ENCODE results near the gene TAF7L.
"Not testable (repeated sequence)": the region's sequence is repeated elsewhere in the genome, so short reads cannot be mapped to it uniquely, and the experiment has no call there.

TAF7L gene, protein sequence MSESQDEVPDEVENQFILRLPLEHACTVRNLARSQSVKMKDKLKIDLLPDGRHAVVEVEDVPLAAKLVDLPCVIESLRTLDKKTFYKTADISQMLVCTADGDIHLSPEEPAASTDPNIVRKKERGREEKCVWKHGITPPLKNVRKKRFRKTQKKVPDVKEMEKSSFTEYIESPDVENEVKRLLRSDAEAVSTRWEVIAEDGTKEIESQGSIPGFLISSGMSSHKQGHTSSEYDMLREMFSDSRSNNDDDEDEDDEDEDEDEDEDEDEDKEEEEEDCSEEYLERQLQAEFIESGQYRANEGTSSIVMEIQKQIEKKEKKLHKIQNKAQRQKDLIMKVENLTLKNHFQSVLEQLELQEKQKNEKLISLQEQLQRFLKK

DNA sequence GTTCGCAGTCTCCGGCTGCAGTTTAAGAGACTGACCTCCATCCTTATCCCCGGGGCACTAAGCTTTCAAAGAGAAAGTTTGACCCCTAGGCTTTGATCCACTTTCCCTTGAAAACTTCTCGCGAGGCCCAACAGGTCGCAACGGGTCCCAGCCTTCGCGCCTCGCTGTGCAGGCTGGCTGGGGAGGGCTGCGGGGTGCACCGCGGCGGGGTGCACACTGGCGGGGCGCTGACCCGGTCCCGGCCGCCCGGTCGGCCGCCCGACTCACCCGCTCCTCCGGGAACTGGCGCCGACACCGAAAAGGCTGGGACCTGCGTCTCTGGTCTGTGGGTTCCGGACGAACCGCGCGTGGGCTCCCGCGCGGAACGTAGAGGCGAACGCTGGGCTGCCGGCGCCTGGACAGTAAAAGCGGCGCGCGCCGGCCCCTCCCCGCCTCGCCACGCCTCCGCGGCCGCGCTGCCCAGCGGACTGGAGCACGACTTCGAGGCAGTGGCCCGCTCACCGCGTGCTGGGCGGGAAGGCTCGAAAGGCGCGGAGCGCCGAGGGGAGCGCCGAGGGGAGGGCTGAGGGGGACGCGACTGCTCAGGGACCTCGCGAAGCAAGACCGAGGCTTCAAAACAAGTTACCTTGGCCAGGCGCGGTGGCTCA lies at the start of gene TAF7L:
Gene TAF7L (minus strand): TSS at position 378 of the 647 bp plus-strand sequence. CDS start 3,791 bp downstream, outside the sequence.
- no peak for DNase-seq

DNA sequence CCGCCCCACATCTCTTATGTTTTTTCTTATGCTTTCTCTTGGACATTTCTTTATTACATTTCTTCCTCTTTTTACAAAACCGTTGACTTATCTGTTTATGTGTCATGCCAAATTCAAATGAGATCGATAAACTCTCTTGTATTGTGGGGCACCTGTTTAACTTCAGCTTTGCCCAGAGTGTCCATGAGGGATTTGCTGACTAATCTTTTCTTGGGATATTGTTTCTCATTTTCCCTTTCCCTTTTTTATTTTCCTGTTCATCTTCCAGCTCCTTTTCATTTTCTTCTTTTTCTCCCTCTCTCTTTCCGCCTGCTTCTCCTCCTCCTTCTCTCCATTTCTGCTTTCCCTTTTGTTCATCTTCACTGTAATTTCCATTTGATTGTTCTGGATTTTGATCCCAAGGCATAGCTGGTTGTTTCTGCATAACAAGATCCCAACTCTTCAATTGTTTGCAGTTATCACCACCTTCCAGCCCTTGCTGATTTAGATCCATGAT lies 46.7 kb upstream of the TAF7L start:
- DNase-seq = no peak

DNA sequence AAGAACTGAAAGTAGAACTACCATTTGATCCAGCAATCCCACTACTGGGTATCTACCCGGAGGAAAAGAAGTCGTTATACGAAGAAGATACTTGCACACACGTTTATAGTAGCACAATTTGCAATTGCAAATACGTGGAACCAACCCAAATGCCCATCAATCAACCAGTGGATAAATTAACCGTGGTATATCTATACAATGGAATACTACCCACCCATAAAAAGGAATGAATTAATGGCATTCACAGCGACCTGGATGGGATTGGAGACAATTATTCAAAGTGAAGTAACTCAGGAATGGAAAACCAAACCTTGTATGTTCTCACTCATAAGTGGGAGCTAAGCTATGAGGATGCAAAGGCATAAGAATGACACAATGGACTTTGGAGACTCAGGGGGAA lies 43.2 kb upstream of the TAF7L start:
- not testable (repeated sequence) for DNase-seq

DNA sequence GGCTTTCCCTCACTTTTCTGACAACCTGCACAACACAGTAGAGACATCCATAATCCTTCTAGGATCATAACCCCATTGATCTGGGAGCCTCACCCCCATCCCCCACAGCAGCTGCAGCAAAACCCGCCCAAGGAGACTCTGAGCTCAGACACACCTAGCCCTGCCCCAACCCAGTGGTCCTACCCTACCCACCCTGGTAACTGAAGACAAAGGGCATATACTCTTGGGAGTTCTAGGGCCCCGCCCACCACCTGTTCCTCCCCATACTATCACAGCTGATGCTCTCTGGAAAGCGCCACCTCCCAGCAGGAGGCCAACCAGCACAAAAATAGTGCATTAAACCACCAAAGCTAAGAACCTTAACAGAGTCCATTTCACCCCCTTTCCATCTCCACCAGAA lies 35.5 kb upstream of the TAF7L start:
- DNase-seq = not testable (repeated sequence)

DNA sequence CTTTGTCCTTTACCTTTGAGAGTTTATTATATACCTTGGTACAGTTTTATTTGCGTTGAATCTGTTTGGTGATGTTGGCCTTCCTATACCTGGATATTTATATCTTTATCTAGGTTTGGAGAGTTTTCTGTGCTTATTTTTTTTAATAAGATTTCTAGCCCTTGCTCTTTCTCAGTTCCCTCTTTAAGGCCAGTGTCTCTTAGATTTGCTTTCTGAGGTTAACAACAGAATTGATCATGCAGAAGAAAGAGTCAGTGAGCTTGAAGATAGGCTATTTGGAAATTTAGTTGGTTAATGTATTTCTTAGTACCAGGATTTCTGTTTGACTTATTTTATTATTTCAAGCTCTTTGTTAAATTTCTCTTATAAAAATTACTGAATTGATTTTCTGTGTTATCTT lies 12.7 kb upstream of the TAF7L start:
- DNase-seq = no peak

DNA sequence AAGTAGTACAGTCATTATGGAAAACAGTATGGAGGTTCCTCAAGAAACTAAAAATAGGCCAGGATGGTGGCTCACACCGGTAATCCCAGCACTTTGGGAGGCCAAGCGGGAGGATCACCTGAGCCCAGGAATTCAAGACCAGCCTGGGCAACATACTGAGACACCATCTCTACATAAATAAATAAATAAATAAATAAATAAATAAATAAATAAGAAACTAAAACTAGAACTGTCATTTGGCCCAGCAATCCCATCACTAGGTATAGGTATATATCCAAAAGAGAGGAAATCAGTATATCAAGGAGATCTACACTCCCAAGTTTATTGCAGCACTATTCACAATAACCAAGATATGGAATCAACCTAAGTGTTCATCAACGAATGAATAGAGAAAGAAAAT lies 4.5 kb upstream of the TAF7L start:
- DNase-seq = not testable (repeated sequence)

DNA sequence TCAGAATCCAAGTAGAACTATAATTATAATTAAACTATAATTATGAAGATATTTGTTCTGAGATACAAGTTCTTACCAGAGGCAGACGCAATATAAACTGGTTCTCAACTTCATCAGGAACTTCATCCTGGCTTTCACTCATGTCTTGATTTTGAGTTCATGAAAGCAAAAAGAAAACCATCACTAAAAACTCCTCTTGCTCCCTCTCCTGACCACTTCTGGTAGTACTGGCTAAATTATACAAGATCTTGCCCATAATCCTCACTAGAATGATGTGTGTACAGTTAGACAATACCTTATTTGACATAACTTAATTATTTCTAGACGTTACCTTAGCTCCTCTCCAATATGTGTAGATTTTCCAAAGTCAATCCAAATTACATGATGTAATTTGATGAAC lies 3.7 kb downstream of the TAF7L start:
- DNase-seq = peak; percentile 53

DNA sequence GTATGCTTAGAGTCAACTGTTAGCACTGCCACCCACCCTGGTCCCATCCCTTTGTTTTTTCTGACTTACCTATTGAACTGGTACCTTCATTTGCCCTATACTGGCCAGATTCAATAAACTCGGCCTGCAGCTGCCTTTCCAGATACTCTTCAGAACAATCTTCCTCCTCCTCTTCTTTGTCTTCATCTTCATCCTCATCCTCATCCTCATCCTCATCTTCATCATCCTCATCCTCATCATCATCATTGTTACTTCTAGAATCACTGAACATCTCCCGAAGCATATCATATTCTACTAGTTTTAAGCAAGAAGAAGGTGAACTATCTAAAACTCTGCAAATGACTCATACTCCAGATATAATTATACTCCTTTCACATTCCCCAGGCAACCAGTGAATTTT lies 14.9 kb downstream of the TAF7L start:
- no peak for DNase-seq

DNA sequence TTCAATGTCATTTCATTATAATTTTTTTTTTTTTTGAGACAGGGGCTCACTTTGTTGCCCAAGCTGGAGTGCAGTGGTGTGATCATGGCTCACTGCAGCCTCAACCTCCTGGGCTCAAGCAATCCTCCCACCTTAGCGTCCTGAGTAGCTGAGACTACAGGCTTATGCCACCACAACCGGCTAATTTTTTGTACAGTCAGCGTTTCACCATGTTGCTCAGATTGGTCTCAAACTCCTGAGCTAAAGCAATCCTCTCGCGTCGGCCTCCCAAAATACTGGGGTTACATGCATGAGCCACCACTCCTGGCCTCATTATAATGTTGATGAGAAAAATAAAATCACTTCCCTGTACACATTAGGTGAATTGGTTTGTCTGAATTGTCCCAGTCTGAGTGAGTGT lies 16.9 kb downstream of the TAF7L start:
- DNase-seq = no peak

DNA sequence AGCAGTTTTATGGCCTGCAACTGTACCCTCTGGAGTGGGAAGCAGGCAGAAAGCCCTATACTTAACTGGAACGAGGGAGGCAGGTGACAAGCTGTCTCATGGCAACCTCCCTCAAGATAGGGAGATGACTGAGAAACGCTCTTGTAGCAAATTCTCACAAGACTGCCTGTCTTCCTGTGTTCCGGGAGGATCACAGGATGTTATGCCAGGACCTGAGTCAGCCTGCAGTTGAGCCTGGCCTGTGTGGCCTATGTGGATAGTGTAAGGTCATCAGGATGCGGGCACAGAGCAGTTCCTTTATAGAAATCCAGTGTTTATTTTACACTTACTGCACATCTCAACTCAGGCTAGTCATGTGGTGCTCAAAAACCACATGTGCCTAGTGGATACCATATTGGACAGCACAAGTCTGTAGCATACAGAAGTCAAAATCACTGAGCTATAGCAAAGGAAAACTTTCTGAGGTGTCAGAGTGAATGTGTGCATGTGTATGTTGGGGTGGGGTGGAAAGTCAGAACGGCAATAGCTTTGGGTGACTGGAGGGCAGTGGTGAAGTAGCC lies 25.2 kb downstream of the TAF7L start:
- DNase-seq = no peak

DNA sequence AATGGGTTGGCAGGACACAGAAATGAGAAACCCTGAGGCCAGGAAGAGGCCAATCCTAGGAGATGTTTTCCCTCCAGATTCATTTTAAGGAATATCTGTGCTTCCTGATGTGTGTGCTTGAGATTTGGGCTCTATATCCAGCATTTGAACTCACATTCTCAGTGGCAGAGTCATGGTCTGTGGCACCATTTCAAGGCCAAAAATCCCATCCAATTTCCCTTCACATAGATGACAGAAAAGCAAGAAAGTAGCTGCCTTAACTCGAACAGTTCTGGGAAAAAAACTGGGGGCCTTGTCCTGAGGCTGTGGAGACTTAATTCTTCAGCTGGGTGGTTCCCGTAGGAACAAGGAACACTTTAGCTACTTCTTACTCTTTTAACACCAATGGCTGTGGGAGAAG lies 27.4 kb downstream of the TAF7L start:
- no peak for DNase-seq

DNA sequence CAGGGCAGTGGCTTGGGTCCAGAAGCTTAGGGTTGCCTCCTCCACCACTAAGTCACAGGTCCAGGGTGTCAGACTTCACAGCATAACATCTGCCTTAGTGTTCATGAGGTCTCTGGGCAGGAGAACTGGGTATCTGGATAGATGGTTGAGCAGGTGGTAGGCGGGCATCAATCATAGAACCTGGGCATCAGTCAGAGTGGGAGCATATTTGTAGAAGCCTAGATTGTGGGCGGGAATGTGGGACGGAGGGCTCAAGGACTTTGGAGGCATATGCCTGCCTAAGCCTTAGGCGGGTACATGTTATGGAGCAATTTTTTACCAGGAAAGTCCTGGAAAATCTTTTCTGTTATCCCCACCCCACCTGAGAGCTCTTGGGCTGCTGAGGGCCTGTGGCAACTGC lies 28.5 kb downstream of the TAF7L start:
- DNase-seq = no peak

DNA sequence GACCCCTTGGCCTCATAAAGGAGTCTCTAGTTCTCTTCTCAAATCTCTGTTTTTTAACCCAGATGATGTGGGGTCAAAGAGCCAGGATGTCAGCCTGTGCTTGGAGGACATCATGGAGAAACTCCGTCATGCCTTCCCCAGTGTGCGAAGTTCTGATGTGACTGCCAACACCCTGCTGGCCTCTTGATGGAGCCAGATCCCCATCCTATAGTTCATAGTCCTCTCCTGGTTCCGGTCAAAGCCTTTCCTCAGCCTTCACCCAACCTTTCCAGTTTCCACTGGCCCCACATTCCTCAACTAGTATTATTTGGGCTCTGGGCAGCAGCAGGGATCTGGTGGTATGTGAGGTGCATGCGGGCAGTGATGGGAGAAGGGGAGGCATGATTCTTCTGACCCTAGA lies 30.7 kb downstream of the TAF7L start:
- DNase-seq = peak; percentile 3

DNA sequence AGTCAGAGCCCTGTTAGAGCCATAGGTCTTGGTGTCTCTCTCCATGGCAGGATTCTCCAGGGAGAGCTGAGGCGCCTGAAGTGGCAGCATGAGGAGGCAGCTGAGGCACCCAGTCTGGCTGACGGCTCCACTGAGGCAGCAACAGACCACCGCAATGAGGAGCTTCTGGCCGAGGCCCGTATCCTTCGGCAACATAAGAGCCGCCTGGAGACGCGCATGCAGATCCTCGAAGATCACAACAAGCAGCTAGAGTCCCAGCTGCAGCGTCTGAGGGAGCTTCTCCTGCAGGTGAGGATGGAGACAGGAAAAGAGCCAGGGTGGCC lies 32.9 kb downstream of the TAF7L start:
- no peak for DNase-seq

DNA sequence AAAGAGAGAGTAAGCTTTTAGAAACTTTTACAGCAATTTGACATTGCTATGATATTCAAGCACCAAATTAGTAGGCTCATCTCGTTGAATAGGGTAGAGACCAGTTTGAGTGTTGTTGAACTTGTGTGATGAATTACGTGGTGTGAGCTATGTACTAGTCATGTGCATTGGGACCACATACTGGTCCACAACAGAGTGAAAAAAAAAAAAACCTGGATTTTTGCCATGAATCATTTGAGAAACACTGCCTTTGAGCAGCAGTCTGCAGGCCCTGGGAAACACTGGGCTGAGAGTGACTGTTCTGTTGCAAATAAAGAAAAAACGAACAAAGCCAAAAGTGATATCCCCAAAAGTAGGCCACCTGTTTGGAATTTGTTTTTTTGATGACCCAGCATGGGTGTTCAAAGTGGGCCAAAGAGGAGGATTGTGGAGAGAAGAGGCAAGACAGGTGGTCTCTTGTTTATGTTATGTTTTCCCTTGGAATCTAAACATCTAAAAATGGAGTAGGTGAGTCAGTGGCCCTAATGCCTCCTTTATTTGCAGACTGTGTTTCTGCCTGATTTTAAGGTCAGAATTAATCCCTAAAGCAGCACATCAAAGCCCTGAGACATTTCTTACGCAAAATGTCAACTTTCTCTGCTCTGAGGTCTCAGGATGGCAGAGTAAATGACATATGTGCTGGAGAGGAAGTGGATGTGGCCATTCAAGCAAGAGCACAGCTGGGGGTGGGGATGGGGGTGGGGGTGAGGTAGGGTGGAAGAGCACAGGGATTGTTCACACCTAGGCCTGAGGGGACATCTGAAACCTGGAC lies 33.5 kb downstream of the TAF7L start:
- DNase-seq = no peak

DNA sequence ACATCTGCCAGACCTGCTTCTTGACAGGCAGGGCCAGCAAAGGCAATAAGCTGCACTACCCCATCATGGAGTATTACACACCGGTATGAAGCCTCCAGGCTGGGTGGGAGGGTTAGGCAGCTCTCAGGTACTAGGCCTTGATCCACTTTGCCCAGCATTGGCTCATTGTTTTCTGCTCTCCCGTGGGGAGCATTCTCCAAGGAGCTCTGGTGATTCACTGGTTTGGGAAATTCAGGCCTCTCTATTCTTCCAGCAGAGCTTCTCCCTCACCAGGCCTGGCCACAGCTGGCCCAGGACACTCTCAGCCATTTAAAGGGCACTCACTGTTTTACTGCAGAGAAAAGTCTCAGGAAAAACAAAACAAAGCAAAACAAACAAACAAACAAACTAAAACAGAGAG lies 38.5 kb downstream of the TAF7L start:
- no peak for DNase-seq

DNA sequence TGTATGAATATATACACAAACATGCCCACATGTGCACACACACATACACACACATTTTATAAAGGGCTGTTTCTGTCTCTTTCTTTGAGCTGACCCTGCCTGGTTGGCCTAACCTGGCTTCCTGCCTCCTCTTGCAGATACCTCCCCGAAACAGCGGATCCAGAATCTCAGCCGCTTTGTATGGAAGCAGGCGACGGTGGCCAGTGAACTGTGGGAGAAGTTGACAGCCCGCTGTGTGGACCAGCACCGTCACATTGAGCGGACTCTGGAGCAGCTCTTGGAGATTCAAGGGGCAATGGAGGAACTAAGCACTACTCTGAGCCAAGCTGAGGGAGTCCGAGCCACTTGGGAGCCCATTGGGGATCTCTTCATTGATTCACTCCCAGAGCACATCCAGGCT lies 49.6 kb downstream of the TAF7L start:
- no peak for DNase-seq

DNA sequence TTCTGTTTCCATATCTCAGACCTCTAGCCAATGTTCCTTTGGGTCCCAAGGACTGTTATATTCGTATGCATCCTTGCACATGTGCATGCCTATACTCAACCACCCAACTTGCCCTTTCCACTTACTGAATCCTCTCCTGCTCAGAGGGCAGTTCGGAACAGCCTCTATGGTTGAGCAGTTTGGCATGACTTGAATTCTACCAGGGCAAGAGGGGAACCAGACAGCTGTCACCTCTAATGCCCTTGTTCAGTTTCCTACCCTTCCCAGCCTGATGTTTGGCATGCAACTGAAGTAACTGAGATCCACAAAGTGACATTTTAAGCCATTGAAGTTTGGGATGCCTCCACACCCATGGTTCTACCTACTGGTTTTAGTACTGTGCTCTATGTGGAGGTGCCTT lies 54.1 kb downstream of the TAF7L start:
- no peak for DNase-seq

DNA sequence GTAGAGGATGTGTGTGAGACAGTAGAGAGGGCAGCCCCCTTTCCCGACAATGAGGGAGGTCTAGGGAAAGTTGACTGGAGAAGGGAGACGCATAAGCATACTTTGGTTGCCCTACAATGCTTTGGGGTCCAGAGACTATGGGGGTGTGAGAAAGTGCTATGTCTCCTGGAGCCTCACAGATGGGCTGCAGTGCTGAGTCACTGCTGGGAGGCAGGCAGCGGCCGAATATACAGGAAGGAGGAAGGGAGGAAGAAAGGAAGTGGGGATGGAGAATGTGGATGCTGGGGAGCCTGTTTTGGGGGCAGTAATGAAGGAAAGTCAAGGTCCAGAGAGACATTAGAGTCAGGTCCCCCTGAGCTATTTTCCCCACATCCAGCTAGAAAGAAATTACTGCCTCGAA lies 58.8 kb downstream of the TAF7L start:
- no peak for DNase-seq

DNA sequence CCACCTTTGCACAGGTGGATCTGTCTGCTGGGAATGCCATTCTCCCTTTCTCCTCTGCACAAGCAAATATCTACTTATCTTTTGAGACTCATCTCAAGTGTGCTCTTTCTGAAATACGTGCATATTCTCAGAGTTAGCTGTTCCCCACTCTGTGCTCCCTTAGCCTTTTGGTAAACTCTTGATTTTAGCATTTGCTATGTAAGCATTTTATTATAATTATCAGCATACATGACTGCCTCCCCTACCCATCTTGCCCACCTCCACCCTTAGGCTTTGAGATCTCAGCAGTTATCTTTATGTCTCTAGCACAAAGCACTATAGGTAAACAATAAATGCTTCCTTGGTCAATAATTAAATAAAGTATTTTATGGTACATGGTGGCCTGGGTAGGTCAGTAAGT lies 60.1 kb downstream of the TAF7L start:
- DNase-seq = no peak

DNA sequence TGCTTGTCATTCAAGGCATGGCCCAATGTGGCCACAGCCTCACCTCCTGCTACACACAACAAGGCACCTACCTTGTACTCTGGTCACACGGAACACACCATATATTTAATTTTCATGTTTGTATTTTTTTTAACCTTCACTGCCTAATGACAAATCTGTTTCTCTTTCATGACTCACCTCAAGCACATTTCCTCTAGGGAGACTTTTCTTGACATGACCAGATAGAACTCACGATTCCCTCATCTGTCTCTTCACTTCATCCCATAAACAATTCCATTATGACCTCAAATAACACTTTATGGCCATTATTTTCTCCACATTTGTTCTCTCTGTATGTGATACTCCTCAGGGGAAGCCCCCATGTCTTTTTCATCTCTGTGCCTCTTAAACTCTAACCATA lies 60.5 kb downstream of the TAF7L start:
- DNase-seq = no peak

DNA sequence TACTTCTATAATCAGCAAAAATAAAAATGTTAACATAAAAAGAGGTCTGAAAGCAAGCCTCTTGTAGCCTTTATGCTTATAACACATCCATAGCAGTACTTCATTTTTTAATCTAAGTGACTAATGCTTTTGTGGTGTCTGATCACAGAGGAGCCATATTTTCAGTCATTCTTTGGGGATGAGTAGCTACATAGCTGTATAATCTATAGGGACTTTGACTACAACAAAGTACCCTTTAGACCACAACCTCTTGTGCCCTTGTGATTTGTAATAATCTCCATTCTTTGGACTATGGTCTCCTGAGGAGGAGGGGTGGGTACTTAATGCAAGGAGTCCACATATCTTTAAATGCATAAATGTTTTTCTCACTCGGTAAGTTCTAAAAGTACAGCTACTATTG lies 62.0 kb downstream of the TAF7L start:
- no peak for DNase-seq

DNA sequence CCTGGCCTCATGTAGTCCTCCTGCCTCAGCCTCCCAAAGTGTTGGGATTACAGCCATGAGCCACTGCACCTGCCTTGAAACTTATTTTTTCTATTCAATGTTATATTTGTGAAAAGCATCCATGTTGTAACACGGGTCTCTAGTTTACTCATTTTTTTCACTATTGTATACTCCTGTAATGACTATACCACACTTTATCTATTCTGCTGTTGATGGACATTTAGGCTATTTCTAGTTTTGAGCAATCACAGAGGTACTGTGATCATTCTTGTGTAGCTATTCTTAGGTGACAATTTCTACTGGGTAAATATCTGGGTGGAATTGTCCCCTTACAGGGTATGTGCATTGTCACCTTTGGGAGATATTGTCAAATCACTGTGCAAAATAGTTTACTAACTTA lies 67.9 kb downstream of the TAF7L start:
- DNase-seq = no peak
